Endothelial cell of umbilical vein (primary cell): ENCODE measurements around the gene SCAPER. TPM values are rescaled to one million over a fixed set of nuclear protein-coding genes. Genes with fewer than 3 reads are reported as not detected.
"Not testable (repeated sequence)": the region's sequence is repeated elsewhere in the genome, so short reads cannot be mapped to it uniquely, and the experiment has no call there.

Experiments used
- BruUV-seq: library from RNA; stranded (reverse); fragments of 400-500 nt; replicated peaks from 2 replicates; lab custom pipeline; 2021; lab: Mats Ljungman, UMichigan
- CTCF ChIA-PET: fragments of 300-600, 350-600 bp; sonication (Branson Sonifier 250); formaldehyde crosslinking; loops from one replicate; lab custom pipeline; 2021; ENCODE audit warnings: antibody characterized with exemption, inconsistent platforms; lab: Charles Lee
- POLR2A ChIA-PET: fragments of 300-600, 350-600 bp; sonication (Branson Sonifier 250); formaldehyde crosslinking; loops from one replicate; lab custom pipeline; 2021; ENCODE audit warnings: antibody characterized with exemption, inconsistent platforms; lab: Charles Lee
- DNase-seq: peaks from one replicate; pipeline ENCODE4 v3.0.0-alpha.2; 2011; ENCODE audit warnings: low read depth, low spot score
- FAIRE-seq: peaks from 2 replicates; lab custom pipeline; 2011; peaks lifted over from hg19 to GRCh38; lab: Jason Lieb, UNC
- H2AFZ ChIP-seq: 2 replicates; pipeline ENCODE4 v1.6.0; 2012; ENCODE audit warnings: low read depth, low read length, control low read depth, inconsistent platforms
- H3K27ac ChIP-seq: 2 replicates; pipeline ENCODE4 v1.5.1; 2011; ENCODE audit warnings: low read depth, mild to moderate bottlenecking, control low read depth, low read length, moderate library complexity; ENCODE audit not compliant: insufficient read depth
- H3K27me3 ChIP-seq, 2 experiments: 2 replicates each; pipeline versions ENCODE4 v1.6.0 to v1.6.1; 2011; ENCODE audit warnings: low read length in 2 of 2, mixed read lengths in 1 of 2; ENCODE audit not compliant: control insufficient read depth in 2 of 2, insufficient read depth in 2 of 2
- H3K36me3 ChIP-seq, 2 experiments: 2 replicates in 1 of 2; 3 replicates in 1 of 2; pipeline ENCODE4 v1.5.1; 2011; ENCODE audit warnings: low read length in 2 of 2, mild to moderate bottlenecking in 1 of 2, moderate library complexity in 1 of 2; ENCODE audit not compliant: control insufficient read depth in 2 of 2, insufficient read depth in 2 of 2; ENCODE audit errors: extremely low read depth in 1 of 2
- H3K4me1 ChIP-seq: 3 replicates; pipeline ENCODE4 v1.5.1; 2011; ENCODE audit warnings: mild to moderate bottlenecking, low read length; ENCODE audit not compliant: control insufficient read depth, insufficient read depth; ENCODE audit errors: extremely low read depth
- H3K4me2 ChIP-seq: 2 replicates; pipeline ENCODE4 v1.6.1; 2011; ENCODE audit warnings: low read length, control low read depth, mixed read lengths; ENCODE audit not compliant: insufficient read depth
- H3K4me3 ChIP-seq, 3 experiments: fragments of 200-600 bp in 1 of 3; sonication (generic), shearing (Covaris generic) in 1 of 3; replicated peaks in 1 of 3; 2 replicates each; pipeline ENCODE4 v1.5.1; 2011 to 2016; ENCODE audit warnings: control low read depth in 3 of 3, low read length in 3 of 3, mild to moderate bottlenecking in 2 of 3, inconsistent platforms in 1 of 3, low read depth in 1 of 3, moderate library complexity in 1 of 3; ENCODE audit not compliant: insufficient read depth in 1 of 3
- H3K79me2 ChIP-seq: 2 replicates; pipeline ENCODE4 v1.6.0; 2012; ENCODE audit warnings: low read length, inconsistent platforms; ENCODE audit not compliant: control insufficient read depth, insufficient read depth
- H3K9ac ChIP-seq: replicated peaks from 2 replicates; pipeline ENCODE3; 2011; ENCODE audit warnings: low read length, control low read depth; ENCODE audit not compliant: insufficient read depth; ENCODE audit errors: extremely low read depth
- H3K9me1 ChIP-seq: replicated peaks from 3 replicates; pipeline ENCODE4 v1.6.0; 2011; ENCODE audit warnings: mild to moderate bottlenecking, low read length; ENCODE audit not compliant: control insufficient read depth, insufficient read depth; ENCODE audit errors: extremely low read depth
- H3K9me3 ChIP-seq: replicated peaks from 2 replicates; pipeline ENCODE4 v1.5.1; 2012; ENCODE audit warnings: low read length, inconsistent platforms; ENCODE audit not compliant: control insufficient read depth, insufficient read depth
- H4K20me1 ChIP-seq: replicated peaks from 2 replicates; pipeline ENCODE3; 2011; ENCODE audit warnings: mild to moderate bottlenecking, low read length; ENCODE audit not compliant: control insufficient read depth, insufficient read depth; ENCODE audit errors: extremely low read depth
- EZH2 ChIP-seq: IDR thresholded peaks from 2 replicates; pipeline ENCODE4 v1.6.1; 2012; ENCODE audit warnings: borderline replicate concordance, low read depth, mild to moderate bottlenecking, moderate library complexity, low read length, inconsistent platforms; ENCODE audit not compliant: severe bottlenecking
- FOS ChIP-seq: IDR thresholded peaks from 2 replicates; pipeline ENCODE4 v1.6.1; 2011; ENCODE audit warnings: mild to moderate bottlenecking, low read length, moderate library complexity, borderline replicate concordance; ENCODE audit not compliant: insufficient read depth
- GATA2 ChIP-seq: IDR thresholded peaks from 2 replicates; pipeline ENCODE4 v1.7.0; 2011; ENCODE audit warnings: low read depth, mild to moderate bottlenecking, moderate library complexity, mixed read lengths, low read length; ENCODE audit not compliant: insufficient read length, insufficient read depth
- JUN ChIP-seq: IDR thresholded peaks from 2 replicates; pipeline ENCODE4 v1.6.1; 2011; ENCODE audit warnings: borderline replicate concordance, low read depth; ENCODE audit not compliant: insufficient read length, insufficient read depth
- MYC ChIP-seq: IDR thresholded peaks from one replicate; pipeline ENCODE4 v1.6.1; 2011; ENCODE audit warnings: mild to moderate bottlenecking, low read depth, low read length
- POLR2A ChIP-seq: IDR thresholded peaks from 2 replicates; pipeline ENCODE4 v1.6.1; 2012; ENCODE audit warnings: low read depth, mild to moderate bottlenecking, control low read depth, low read length
- POLR2AphosphoS5 ChIP-seq: IDR thresholded peaks from 2 replicates; pipeline ENCODE4 v1.6.1; 2012; ENCODE audit warnings: low read depth, mild to moderate bottlenecking, control low read depth, low read length, moderate library complexity; ENCODE audit not compliant: insufficient read depth
- dilution Hi-C: fragments of 300-500 bp; cut with MboI; formaldehyde crosslinking; loops from one replicate; pipeline ENCODE4 v1.15.0; 2019; ENCODE audit warnings: low sequenced_read_pairs; ENCODE audit not compliant: extremely low pct_ligation_motif_present
- intact Hi-C: fragments of 100-400 bp; cut with micrococcal nuclease; formaldehyde crosslinking; loops from one replicate; pipeline ENCODE4 v1.10.0; 2022
- polyA plus RNA-seq, 4 experiments: library from polyadenylated mRNA; depleted of rRNA in 3 of 4; stranded (reverse) in 3 of 4; unstranded in 1 of 4; fragments of >200 nt; gene quantifications; 2 replicates each; pipeline versions ENCODE4 v1.2.1 to v1.2.3, GENCODE V29; 2011 to 2012; ENCODE audit warnings: missing spikeins in 1 of 4
- total RNA-seq: library from RNA; stranded (reverse); gene quantifications from 2 replicates; pipeline ENCODE4 v1.2.3, GENCODE V29; 2021
- TF ChIP-seq, protein P1 (sequence below): IDR thresholded peaks from 2 replicates; pipeline ENCODE4 v1.6.1; 2011; ENCODE audit not compliant: insufficient read depth, insufficient read length
- TF ChIP-seq, protein P2 (sequence below), 2 donors: IDR thresholded peaks; 1 replicate in 1 of 2; 2 replicates in 1 of 2; pipeline ENCODE4 v1.5.1; 2011; ENCODE audit warnings: low read length in 2 of 2, mild to moderate bottlenecking in 2 of 2, moderate library complexity in 2 of 2, control low read depth in 1 of 2, inconsistent platforms in 1 of 2, low read depth in 1 of 2; ENCODE audit not compliant: insufficient read depth in 1 of 2; ENCODE audit errors: extremely low read depth in 1 of 2

The SCAPER gene
- total and polyA plus RNA-seq, 2 donors (not counting 3 experiments of a cell fraction or from before 2014, with no cell fraction given) = 2.7 to 12.7 TPM

DNA sequence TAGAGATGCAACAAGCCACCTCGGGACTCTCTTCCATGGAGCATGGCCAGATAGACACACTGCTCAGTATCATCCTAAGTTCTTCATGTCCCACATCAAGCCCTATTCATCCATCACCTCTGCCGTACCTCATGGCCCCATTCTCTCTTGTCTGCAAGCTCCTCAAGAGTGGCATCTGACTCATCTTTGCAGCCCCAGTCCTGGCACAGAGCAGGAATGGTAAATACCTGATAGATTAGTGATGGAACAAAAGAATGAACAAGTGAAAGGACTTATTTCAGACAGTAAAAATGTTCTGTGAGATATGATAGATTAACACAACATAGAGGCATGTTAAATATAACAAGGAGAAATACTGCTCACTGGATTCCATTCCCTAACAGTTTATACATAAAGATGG is 392.2 kb downstream of the SCAPER start:
- H3K27me3 ChIP-seq = no peaks in the 10 kb centered on the region
- H2AFZ ChIP-seq = no peak overlapping the region
- no peak overlapping the region for H3K27ac ChIP-seq
- FAIRE-seq (no peak), DNase-seq (no peak)
- BruUV-seq = no TSS peak
- intact Hi-C loops (no loop called here), dilution Hi-C loops (no loop called here)
- TF ChIP-seq JUN = no peak
- no peak for TF ChIP-seq FOS
- no peak for TF ChIP-seq MYC
- TF ChIP-seq, protein P1, sequence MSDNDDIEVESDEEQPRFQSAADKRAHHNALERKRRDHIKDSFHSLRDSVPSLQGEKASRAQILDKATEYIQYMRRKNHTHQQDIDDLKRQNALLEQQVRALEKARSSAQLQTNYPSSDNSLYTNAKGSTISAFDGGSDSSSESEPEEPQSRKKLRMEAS = no peak
- no peak for TF ChIP-seq GATA2
- TF ChIP-seq POLR2A = no peak
- no peak for TF ChIP-seq POLR2AphosphoS5
- TF ChIP-seq EZH2 = no peak
- TF ChIP-seq, protein P2, sequence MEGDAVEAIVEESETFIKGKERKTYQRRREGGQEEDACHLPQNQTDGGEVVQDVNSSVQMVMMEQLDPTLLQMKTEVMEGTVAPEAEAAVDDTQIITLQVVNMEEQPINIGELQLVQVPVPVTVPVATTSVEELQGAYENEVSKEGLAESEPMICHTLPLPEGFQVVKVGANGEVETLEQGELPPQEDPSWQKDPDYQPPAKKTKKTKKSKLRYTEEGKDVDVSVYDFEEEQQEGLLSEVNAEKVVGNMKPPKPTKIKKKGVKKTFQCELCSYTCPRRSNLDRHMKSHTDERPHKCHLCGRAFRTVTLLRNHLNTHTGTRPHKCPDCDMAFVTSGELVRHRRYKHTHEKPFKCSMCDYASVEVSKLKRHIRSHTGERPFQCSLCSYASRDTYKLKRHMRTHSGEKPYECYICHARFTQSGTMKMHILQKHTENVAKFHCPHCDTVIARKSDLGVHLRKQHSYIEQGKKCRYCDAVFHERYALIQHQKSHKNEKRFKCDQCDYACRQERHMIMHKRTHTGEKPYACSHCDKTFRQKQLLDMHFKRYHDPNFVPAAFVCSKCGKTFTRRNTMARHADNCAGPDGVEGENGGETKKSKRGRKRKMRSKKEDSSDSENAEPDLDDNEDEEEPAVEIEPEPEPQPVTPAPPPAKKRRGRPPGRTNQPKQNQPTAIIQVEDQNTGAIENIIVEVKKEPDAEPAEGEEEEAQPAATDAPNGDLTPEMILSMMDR (IDR thresholded peaks at IDR 0.05; ENCODE audit: extremely low read depth in 1 of 2, insufficient read depth in 1 of 2, low read depth in 1 of 2, low read length in 2 of 2) = no peak
- H3K4me3 ChIP-seq = no peak overlapping the region
- no peaks in the 10 kb centered on the region for H3K79me2 ChIP-seq
- no peaks in the 10 kb centered on the region for H3K4me1 ChIP-seq
- H4K20me1 ChIP-seq = no peaks in the 10 kb centered on the region
- H3K9me3 ChIP-seq = no peaks in the 10 kb centered on the region
- POLR2A ChIA-PET = no interaction called here
- no peak overlapping the region for H3K4me2 ChIP-seq
- CTCF ChIA-PET = interaction anchor here (1.2 to 1.7 kb wide), 2 partner anchors 10 to 12 kb away, joined by 3 to 5 read pairs; no protein-coding TSS in a partner anchor
- H3K36me3 ChIP-seq = no peaks in the 10 kb centered on the region
- H3K9me1 ChIP-seq = no peaks in the 10 kb centered on the region
- no peak overlapping the region for H3K9ac ChIP-seq

DNA sequence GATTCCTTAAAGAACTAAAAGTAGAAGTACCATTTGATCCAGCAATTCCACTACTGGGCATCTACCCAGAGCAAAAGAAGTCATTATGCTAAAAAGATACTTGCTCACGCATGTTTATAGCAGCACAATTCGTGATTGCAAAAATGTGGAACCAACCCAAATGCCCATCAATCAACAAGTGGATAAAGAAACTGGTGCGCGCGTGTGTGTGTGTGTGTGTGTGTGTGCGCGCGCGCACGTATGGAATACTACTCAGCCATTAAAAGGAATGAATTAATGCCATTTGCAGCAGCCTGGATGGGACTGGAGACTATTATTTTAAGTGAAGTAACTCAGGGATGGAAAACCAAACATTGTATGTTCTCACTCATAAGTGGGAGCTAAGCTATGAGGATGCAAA is 394.5 kb downstream of the SCAPER start:
- DNase-seq, H2AFZ ChIP-seq, intact Hi-C loops, H3K79me2 ChIP-seq, H3K4me1 ChIP-seq, H3K4me3 ChIP-seq, H3K27ac ChIP-seq, POLR2A ChIA-PET, CTCF ChIA-PET, H3K9ac ChIP-seq, FAIRE-seq, H3K4me2 ChIP-seq, H4K20me1 ChIP-seq, H3K27me3 ChIP-seq, H3K36me3 ChIP-seq, H3K9me3 ChIP-seq, BruUV-seq, dilution Hi-C loops, H3K9me1 ChIP-seq: not testable (repeated sequence)
